ENCODE data around the gene PRRX1. TPM values are rescaled to one million over a fixed set of nuclear protein-coding genes. Genes with fewer than 3 reads are reported as not detected.

Gene PRRX1
- total and polyA plus RNA-seq, 2 of the 13 experiments (the other 11 are each of a cell fraction or from before 2014, with no cell fraction given): not detected

DNA sequence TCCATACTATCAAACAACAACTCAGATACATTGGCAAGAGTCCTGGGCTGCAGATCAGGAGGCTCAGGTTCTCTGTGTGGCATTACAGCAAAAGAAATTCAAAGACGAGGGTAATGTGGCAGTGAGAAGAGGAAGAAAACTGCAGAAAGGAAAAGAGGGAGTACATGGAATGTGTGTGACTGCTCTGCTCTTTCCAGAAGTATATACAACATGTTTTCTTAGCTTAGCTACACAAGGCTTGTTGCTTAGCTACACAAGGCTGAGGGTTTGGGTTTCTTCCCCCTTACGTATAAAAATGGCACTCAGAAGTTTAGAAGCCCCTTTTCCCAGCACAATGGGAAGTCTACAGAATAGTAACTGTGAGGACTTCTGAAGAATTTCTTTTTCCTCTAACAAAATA is 86.0 kb downstream of the PRRX1 start:
- H3K27me3 ChIP-seq (ENCODE audit: control insufficient read depth in 1 of 2, insufficient read depth in 2 of 2, low read length in 2 of 2): no peaks in the 10 kb centered on the region
- no peak overlapping the region for H3K9ac ChIP-seq (ENCODE audit: insufficient read depth, low read depth, low read length)
- no peaks in the 10 kb centered on the region for H4K20me1 ChIP-seq (ENCODE audit: insufficient read depth, low read length)
- H3K4me3 ChIP-seq (replicated peaks in 1 of 3; ENCODE audit: insufficient read depth in 1 of 3, low read depth in 2 of 3, low read length in 3 of 3): no peak overlapping the region
- WGBS (ENCODE audit: low lambda C conversion rate): 28% methylated on average over 2 of the region's 2 CpGs
- TF ChIP-seq ZNF264 (CRISPR knock-in tag; IDR thresholded peaks at IDR 0.05): no peak
- TF ChIP-seq, protein P1, sequence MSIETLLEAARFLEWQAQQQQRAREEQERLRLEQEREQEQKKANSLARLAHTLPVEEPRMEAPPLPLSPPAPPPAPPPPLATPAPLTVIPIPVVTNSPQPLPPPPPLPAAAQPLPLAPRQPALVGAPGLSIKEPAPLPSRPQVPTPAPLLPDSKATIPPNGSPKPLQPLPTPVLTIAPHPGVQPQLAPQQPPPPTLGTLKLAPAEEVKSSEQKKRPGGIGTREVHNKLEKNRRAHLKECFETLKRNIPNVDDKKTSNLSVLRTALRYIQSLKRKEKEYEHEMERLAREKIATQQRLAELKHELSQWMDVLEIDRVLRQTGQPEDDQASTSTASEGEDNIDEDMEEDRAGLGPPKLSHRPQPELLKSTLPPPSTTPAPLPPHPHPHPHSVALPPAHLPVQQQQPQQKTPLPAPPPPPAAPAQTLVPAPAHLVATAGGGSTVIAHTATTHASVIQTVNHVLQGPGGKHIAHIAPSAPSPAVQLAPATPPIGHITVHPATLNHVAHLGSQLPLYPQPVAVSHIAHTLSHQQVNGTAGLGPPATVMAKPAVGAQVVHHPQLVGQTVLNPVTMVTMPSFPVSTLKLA (IDR thresholded peaks at IDR 0.05): no peak
- TF ChIP-seq ZNF292 (CRISPR knock-in tag; IDR thresholded peaks at IDR 0.05; ENCODE audit: borderline replicate concordance, low read depth): no peak
- TF ChIP-seq RAD21 (CRISPR knock-in tag; IDR thresholded peaks at IDR 0.05): no peak
- no peak for TF ChIP-seq ZNF367 (CRISPR knock-in tag; IDR thresholded peaks at IDR 0.05; ENCODE audit: borderline replicate concordance)
- TF ChIP-seq, protein P2, sequence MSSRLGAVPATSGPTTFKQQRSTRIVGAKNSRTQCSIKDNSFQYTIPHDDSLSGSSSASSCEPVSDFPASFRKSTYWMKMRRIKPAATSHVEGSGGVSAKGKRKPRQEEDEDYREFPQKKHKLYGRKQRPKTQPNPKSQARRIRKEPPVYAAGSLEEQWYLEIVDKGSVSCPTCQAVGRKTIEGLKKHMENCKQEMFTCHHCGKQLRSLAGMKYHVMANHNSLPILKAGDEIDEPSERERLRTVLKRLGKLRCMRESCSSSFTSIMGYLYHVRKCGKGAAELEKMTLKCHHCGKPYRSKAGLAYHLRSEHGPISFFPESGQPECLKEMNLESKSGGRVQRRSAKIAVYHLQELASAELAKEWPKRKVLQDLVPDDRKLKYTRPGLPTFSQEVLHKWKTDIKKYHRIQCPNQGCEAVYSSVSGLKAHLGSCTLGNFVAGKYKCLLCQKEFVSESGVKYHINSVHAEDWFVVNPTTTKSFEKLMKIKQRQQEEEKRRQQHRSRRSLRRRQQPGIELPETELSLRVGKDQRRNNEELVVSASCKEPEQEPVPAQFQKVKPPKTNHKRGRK (CRISPR knock-in tag; IDR thresholded peaks at IDR 0.05): no peak
- TF ChIP-seq, protein P3, sequence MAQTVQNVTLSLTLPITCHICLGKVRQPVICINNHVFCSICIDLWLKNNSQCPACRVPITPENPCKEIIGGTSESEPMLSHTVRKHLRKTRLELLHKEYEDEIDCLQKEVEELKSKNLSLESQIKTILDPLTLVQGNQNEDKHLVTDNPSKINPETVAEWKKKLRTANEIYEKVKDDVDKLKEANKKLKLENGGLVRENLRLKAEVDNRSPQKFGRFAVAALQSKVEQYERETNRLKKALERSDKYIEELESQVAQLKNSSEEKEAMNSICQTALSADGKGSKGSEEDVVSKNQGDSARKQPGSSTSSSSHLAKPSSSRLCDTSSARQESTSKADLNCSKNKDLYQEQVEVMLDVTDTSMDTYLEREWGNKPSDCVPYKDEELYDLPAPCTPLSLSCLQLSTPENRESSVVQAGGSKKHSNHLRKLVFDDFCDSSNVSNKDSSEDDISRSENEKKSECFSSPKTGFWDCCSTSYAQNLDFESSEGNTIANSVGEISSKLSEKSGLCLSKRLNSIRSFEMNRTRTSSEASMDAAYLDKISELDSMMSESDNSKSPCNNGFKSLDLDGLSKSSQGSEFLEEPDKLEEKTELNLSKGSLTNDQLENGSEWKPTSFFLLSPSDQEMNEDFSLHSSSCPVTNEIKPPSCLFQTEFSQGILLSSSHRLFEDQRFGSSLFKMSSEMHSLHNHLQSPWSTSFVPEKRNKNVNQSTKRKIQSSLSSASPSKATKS (CRISPR knock-in tag; IDR thresholded peaks at IDR 0.05): no peak
- intact Hi-C loops (cut with micrococcal nuclease; ENCODE audit: unreplicated experiment) (no loop called here), in situ Hi-C loops (cut with HindIII; ENCODE audit: extremely low pct_ligation_motif_present, low pct_unique_long_range_greater_than_20kb) (no loop called here)
- H3K27ac ChIP-seq (ENCODE audit: extremely low read length, insufficient read depth, low read length): no peak overlapping the region
- H3K36me3 ChIP-seq (replicated peaks in 1 of 2; ENCODE audit: control insufficient read depth in 1 of 2, insufficient read depth in 2 of 2, low read length in 2 of 2): no peaks in the 10 kb centered on the region
- no peak overlapping the region for H2AFZ ChIP-seq (ENCODE audit: low read length)
- no peaks in the 10 kb centered on the region for H3K79me2 ChIP-seq (ENCODE audit: insufficient read depth, low read length)
- POLR2A ChIA-PET: no interaction called here
- ATAC-seq (no peak), FAIRE-seq (no peak), DNase-seq (ENCODE audit: low spot score) (no peak)
- no TSS peak for BruUV-seq (replicated peaks)
- no peaks in the 10 kb centered on the region for H3K9me3 ChIP-seq (ENCODE audit: low read length)
- H3K4me1 ChIP-seq (ENCODE audit: insufficient read depth, low read length): no peaks in the 10 kb centered on the region
- CTCF ChIA-PET (ENCODE audit: low intra/inter-chr PET ratio, low total read pairs): no interaction called here
- no peak overlapping the region for H3K4me2 ChIP-seq (ENCODE audit: low read depth, low read length)

All from HepG2 (cell line).